HepG2 (cell line): ENCODE data around the gene CCDC142. TPM values are rescaled to one million over a fixed set of nuclear protein-coding genes. Genes with fewer than 3 reads are reported as not detected.

Experiments
- JUN ChIP-seq: sonication (generic); formaldehyde crosslinking; IDR thresholded peaks from 2 replicates; pipeline ENCODE4 v1.4.0; 2020; ENCODE audit warnings: mild to moderate bottlenecking, missing genetic modification reagents
- KDM6A ChIP-seq: IDR thresholded peaks from 2 replicates; pipeline ENCODE4 v1.6.1; 2016; ENCODE audit warnings: low read depth
- KMT2B ChIP-seq: IDR thresholded peaks from 2 replicates; pipeline ENCODE4 v1.6.1; 2016; ENCODE audit warnings: missing genetic modification reagents, missing compliant biosample characterization
- MAX ChIP-seq: IDR thresholded peaks from 2 replicates; pipeline ENCODE4 v1.6.1; 2012; ENCODE audit warnings: inconsistent platforms
- ZBTB21 ChIP-seq: sonication (generic); formaldehyde crosslinking; IDR thresholded peaks from 2 replicates; pipeline ENCODE4 v1.4.0; 2020; ENCODE audit warnings: missing genetic modification reagents
- ZBTB33 ChIP-seq: sonication (generic); formaldehyde crosslinking; IDR thresholded peaks from 2 replicates; pipeline ENCODE4 v1.4.0; 2020; ENCODE audit warnings: missing genetic modification reagents
- ZFP1 ChIP-seq: IDR thresholded peaks from 2 replicates; pipeline ENCODE4 v1.6.1; 2016
- ZNF225 ChIP-seq: sonication (generic); formaldehyde crosslinking; IDR thresholded peaks from 2 replicates; pipeline ENCODE4 v1.4.0; 2020; ENCODE audit warnings: mild to moderate bottlenecking, missing genetic modification reagents
- ZNF280B ChIP-seq: sonication (generic); formaldehyde crosslinking; IDR thresholded peaks from 2 replicates; pipeline ENCODE4 v1.5.0; 2020; ENCODE audit warnings: missing genetic modification reagents, mild to moderate bottlenecking, borderline replicate concordance
- ZNF317 ChIP-seq: sonication (generic); formaldehyde crosslinking; IDR thresholded peaks from 2 replicates; pipeline ENCODE4 v1.5.0; 2020; ENCODE audit warnings: mild to moderate bottlenecking, missing genetic modification reagents
- ZNF331 ChIP-seq: sonication (generic); formaldehyde crosslinking; IDR thresholded peaks from 2 replicates; pipeline ENCODE4 v1.4.0; 2020; ENCODE audit warnings: missing genetic modification reagents
- ZNF737 ChIP-seq: sonication (generic); formaldehyde crosslinking; IDR thresholded peaks from 2 replicates; pipeline ENCODE4 v1.5.0; 2020; ENCODE audit warnings: missing genetic modification reagents, mild to moderate bottlenecking, borderline replicate concordance
- ZNF749 ChIP-seq: sonication (generic); formaldehyde crosslinking; IDR thresholded peaks from 2 replicates; pipeline ENCODE4 v1.8.0; 2022; ENCODE audit warnings: mild to moderate bottlenecking, missing genetic modification reagents, moderate library complexity, borderline replicate concordance
- ZNF766 ChIP-seq: sonication (generic); formaldehyde crosslinking; IDR thresholded peaks from 2 replicates; pipeline ENCODE4 v1.5.0; 2020; ENCODE audit warnings: missing genetic modification reagents, borderline replicate concordance
- ZNF768 ChIP-seq: sonication (generic); formaldehyde crosslinking; IDR thresholded peaks from 2 replicates; pipeline ENCODE4 v1.4.0; 2020; ENCODE audit warnings: missing genetic modification reagents
- polyA plus RNA-seq, 8 experiments: library from polyadenylated mRNA; depleted of rRNA in 3 of 8; stranded (reverse) in 7 of 8; unstranded in 1 of 8; fragments of >200 nt; fragmentation: Illumina TruSeq in 4 of 8; extraction: Trizol in 4 of 8; gene quantifications; 2 replicates each; pipeline versions ENCODE4 v1.2.1 to v1.2.3, GENCODE V29; 2011 to 2016; ENCODE audit warnings: low read depth in 4 of 8, missing spikeins in 1 of 8, mixed read lengths in 1 of 8; ENCODE audit not compliant: insufficient read depth in 1 of 8
- total RNA-seq, 5 experiments: library from RNA; depleted of rRNA; stranded (reverse); fragments of >200 nt; fragmentation: Illumina TruSeq; extraction: Trizol; gene quantifications; 2 replicates each; pipeline ENCODE4 v1.2.3, GENCODE V29; 2016; ENCODE audit warnings: low read depth in 1 of 5
- TF ChIP-seq, protein P1 (sequence below): IDR thresholded peaks from 2 replicates; pipeline ENCODE4 v1.6.1; 2016; ENCODE audit warnings: missing compliant biosample characterization, missing genetic modification reagents, borderline replicate concordance
- TF ChIP-seq, protein P2 (sequence below): sonication (generic); formaldehyde crosslinking; IDR thresholded peaks from 2 replicates; pipeline ENCODE4 v1.5.0; 2020; ENCODE audit warnings: mild to moderate bottlenecking, missing genetic modification reagents
- TF ChIP-seq, protein P3 (sequence below): sonication (generic); formaldehyde crosslinking; IDR thresholded peaks from 2 replicates; pipeline ENCODE4 v1.4.0; 2020; ENCODE audit warnings: missing genetic modification reagents, borderline replicate concordance

CCDC142 gene
- total and polyA plus RNA-seq, 2 of the 13 experiments (the other 11 are each of a cell fraction or from before 2014, with no cell fraction given): 14.7 to 30.4 TPM

- TF ChIP-seq, protein P1, sequence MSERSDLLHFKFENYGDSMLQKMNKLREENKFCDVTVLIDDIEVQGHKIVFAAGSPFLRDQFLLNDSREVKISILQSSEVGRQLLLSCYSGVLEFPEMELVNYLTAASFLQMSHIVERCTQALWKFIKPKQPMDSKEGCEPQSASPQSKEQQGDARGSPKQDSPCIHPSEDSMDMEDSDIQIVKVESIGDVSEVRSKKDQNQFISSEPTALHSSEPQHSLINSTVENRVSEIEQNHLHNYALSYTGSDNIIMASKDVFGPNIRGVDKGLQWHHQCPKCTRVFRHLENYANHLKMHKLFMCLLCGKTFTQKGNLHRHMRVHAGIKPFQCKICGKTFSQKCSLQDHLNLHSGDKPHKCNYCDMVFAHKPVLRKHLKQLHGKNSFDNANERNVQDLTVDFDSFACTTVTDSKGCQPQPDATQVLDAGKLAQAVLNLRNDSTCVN (CRISPR knock-in tag): no peak
- TF ChIP-seq KDM6A (CRISPR knock-in tag): no peak; the same call in 1 of the 2 replicates
- TF ChIP-seq, protein P2, sequence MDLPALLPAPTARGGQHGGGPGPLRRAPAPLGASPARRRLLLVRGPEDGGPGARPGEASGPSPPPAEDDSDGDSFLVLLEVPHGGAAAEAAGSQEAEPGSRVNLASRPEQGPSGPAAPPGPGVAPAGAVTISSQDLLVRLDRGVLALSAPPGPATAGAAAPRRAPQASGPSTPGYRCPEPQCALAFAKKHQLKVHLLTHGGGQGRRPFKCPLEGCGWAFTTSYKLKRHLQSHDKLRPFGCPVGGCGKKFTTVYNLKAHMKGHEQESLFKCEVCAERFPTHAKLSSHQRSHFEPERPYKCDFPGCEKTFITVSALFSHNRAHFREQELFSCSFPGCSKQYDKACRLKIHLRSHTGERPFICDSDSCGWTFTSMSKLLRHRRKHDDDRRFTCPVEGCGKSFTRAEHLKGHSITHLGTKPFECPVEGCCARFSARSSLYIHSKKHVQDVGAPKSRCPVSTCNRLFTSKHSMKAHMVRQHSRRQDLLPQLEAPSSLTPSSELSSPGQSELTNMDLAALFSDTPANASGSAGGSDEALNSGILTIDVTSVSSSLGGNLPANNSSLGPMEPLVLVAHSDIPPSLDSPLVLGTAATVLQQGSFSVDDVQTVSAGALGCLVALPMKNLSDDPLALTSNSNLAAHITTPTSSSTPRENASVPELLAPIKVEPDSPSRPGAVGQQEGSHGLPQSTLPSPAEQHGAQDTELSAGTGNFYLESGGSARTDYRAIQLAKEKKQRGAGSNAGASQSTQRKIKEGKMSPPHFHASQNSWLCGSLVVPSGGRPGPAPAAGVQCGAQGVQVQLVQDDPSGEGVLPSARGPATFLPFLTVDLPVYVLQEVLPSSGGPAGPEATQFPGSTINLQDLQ (CRISPR knock-in tag): 0 out of 2 replicates have a peak, but pooled peaks have one; percentile 18
- no peak for TF ChIP-seq ZNF737 (CRISPR knock-in tag)
- TF ChIP-seq ZNF766: peak; percentile 53; the same call in 1 of the 2 replicates
- TF ChIP-seq ZNF225 (CRISPR knock-in tag): peak; percentile 52; the same call in 1 of the 2 replicates
- peak; percentile 11; the same call in 1 of the 2 replicates for TF ChIP-seq ZBTB33
- TF ChIP-seq ZNF768 (CRISPR knock-in tag): no peak
- TF ChIP-seq MAX: peak; percentile 88
- TF ChIP-seq JUN (CRISPR knock-in tag): peak; percentile 82; the same call in 1 of the 2 replicates
- TF ChIP-seq ZNF280B (CRISPR knock-in tag): peak; percentile 56
- 0 out of 2 replicates have a peak, but pooled peaks have one; percentile 44 for TF ChIP-seq ZBTB21 (CRISPR knock-in tag)
- no peak for TF ChIP-seq KMT2B (CRISPR knock-in tag)
- peak; percentile 76; the same call in 1 of the 2 replicates for TF ChIP-seq ZFP1
- TF ChIP-seq ZNF317 (CRISPR knock-in tag): peak; percentile 55; the same call in 1 of the 2 replicates
- TF ChIP-seq ZNF331 (CRISPR knock-in tag): no peak; the same call in 1 of the 2 replicates
- TF ChIP-seq, protein P3, sequence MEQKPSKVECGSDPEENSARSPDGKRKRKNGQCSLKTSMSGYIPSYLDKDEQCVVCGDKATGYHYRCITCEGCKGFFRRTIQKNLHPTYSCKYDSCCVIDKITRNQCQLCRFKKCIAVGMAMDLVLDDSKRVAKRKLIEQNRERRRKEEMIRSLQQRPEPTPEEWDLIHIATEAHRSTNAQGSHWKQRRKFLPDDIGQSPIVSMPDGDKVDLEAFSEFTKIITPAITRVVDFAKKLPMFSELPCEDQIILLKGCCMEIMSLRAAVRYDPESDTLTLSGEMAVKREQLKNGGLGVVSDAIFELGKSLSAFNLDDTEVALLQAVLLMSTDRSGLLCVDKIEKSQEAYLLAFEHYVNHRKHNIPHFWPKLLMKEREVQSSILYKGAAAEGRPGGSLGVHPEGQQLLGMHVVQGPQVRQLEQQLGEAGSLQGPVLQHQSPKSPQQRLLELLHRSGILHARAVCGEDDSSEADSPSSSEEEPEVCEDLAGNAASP (CRISPR knock-in tag): peak; percentile 77; the same call in 1 of the 2 replicates
- TF ChIP-seq ZNF749 (CRISPR knock-in tag): peak; percentile 91
These were observed 42.2 kb downstream of the CCDC142 start (continued) for GRCh38 chr2:74440378-74441169.
